ENCODE measurements around the gene GPR82. TPM values are rescaled to one million over a fixed set of nuclear protein-coding genes. Genes with fewer than 3 reads are reported as not detected.
A peak's percentile ranks its signal among the peaks of the same experiment; 100 is the strongest.

GPR82 gene
- total and polyA plus RNA-seq, 3 experiments from 2014 or later = 0.39 to 0.89 (median 0.59) TPM

DNA sequence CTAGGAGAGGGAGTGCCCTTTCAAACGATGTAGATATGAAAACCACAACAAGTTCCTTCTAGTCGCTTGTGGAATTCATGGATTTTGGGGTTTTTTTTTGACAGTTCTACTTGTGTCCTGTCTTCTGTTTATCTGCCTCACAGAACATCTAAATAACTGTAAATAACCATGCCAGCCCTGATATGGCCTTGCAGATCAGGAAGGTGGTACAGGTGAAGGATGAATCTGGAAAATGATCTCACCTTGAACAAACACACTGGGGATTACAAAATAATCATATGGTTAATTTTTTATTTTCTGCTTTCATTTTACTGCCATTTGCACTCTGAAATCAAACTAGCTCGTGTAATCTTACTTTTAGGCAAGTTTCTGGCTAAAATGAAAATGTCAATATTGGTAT, 37.2 kb downstream of the GPR82 start:
- no peak for DNase-seq
- Histone ChIP-seq H3K27me3 (ENCODE audit: insufficient read depth, low read length, poor library complexity, severe bottlenecking) (no peaks in the 10 kb centered on the region), H3K36me3 (ENCODE audit: insufficient read depth, low read length) (no peaks in the 10 kb centered on the region), H3K4me3 (ENCODE audit: low read length) (no peak overlapping the region), H3K4me1 (ENCODE audit: insufficient read depth, low read length) (no peaks in the 10 kb centered on the region), H3K27ac (ENCODE audit: low read depth, low read length) (no peak overlapping the region), H3K9me3 (ENCODE audit: low read length) (no peaks in the 10 kb centered on the region)
- Mint-ChIP-seq H3K4me3 (no peak overlapping the region), H3K27me3 (peaks cover 0 to 4% of the 10 kb centered on the region in 2 donors), H3K36me3 (peaks cover 0 to 4% (median 2%) of the 10 kb centered on the region in 3 donors), H3K9me3 (no peaks in the 10 kb centered on the region), H3K27ac (peak overlapping the region in 1 of 8 donors; percentile 28), H3K4me1 (peaks cover 8 to 43% (median 10%) of the 10 kb centered on the region in 3 donors)
- ChIA-PET POLR2A (interaction anchor here (0.6 kb wide), 1 partner anchor 37 kb away, joined by 3 read pairs; no protein-coding TSS in a partner anchor), CTCF (no interaction called here)

DNA sequence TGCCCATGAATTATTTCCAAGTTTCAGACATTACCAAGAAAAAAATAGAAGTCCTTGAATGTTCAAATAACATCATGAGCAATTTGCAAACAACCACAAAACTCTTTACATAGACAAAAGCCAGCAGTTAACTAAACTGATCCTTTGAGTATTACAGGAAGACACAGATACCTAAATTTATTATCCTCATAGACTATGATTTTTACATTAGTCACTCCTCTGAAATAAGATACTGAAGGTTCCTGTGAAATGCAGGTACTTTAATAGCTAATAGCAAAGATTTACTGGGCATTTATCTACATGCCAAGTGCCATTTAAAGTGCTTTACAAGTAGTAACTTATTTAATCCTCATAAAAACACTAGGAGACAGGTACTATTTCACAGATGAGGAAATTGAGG, 37.7 kb downstream of the GPR82 start:
- no peak for DNase-seq
- peaks cover 8 to 43% (median 10%) of the 10 kb centered on the region in 3 donors for H3K4me1 Mint-ChIP-seq

DNA sequence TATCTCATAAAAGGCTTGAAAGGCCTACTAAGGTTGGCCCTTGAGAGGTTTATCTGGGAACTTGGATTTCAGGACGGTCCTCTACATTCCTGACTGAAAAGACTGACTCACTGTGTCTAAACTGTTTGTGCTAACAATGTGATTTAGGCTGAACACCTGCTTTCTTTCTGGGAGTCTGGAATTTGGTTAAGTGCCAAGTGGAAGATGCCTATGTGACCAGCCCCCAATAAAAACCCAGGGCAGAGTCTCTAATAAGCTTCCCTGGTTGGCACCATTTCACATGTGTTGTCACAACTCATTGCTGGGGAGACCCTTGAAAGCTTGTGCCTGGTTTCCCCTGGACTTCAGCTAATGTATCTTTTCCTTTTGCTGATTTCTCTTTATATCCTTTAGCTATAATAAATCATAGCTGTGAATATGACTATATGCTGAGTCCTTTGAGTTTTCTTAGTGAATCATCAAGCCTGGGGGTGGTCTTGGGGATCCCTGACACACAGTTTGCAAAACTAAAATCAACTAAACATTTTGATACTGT, 55.1 kb downstream of the GPR82 start:
- Mint-ChIP-seq H3K27ac (no peak overlapping the region), H3K9me3 (no peaks in the 10 kb centered on the region), H3K27me3 (no peaks in the 10 kb centered on the region), H3K4me1 (peaks cover 12 to 26% (median 14%) of the 10 kb centered on the region in 3 donors), H3K36me3 (peaks cover 0 to 10% (median 2%) of the 10 kb centered on the region in 3 donors), H3K4me3 (no peak overlapping the region)
- no peak overlapping the region for H3K27ac ChIP-seq (ENCODE audit: low read depth, low read length)
- H3K9me3 ChIP-seq (ENCODE audit: low read length) = no peaks in the 10 kb centered on the region
- ChIA-PET CTCF (no interaction called here), POLR2A (no interaction called here)
- H3K4me3 ChIP-seq (ENCODE audit: low read length) = no peak overlapping the region
- no peaks in the 10 kb centered on the region for H3K4me1 ChIP-seq (ENCODE audit: insufficient read depth, low read length)
- no peaks in the 10 kb centered on the region for H3K27me3 ChIP-seq (ENCODE audit: insufficient read depth, low read length, poor library complexity, severe bottlenecking)
- no peak for DNase-seq
- no peaks in the 10 kb centered on the region for H3K36me3 ChIP-seq (ENCODE audit: insufficient read depth, low read length)

More for the DNA sequence above, 37.7 kb downstream of the GPR82 start:
- no peak overlapping the region for H3K27ac ChIP-seq (ENCODE audit: low read depth, low read length)
- Mint-ChIP-seq H3K9me3 (no peaks in the 10 kb centered on the region), H3K36me3 (peaks cover 0 to 4% (median 3%) of the 10 kb centered on the region in 3 donors), H3K4me3 (no peak overlapping the region), H3K27ac (no peak overlapping the region), H3K27me3 (peaks cover 0 to 4% of the 10 kb centered on the region in 2 donors)
- CTCF ChIA-PET = no interaction called here
- POLR2A ChIA-PET = no interaction called here
- no peak overlapping the region for H3K4me3 ChIP-seq (ENCODE audit: low read length)
- no peaks in the 10 kb centered on the region for H3K36me3 ChIP-seq (ENCODE audit: insufficient read depth, low read length)
- H3K4me1 ChIP-seq (ENCODE audit: insufficient read depth, low read length) = no peaks in the 10 kb centered on the region
- H3K27me3 ChIP-seq (ENCODE audit: insufficient read depth, low read length, poor library complexity, severe bottlenecking) = no peaks in the 10 kb centered on the region
- no peaks in the 10 kb centered on the region for H3K9me3 ChIP-seq (ENCODE audit: low read length)

Other genes starting within 250 kb of the GPR82 start
- gene GPR34, start 35.2 kb upstream of the GPR82 start, total RNA-seq = 1 to 10 TPM in 1 of 2 experiments, under 1 TPM in 1; 0.95 to 1.5 TPM
- 0.10 TPM for gene GPR34, start 35.2 kb upstream of the GPR82 start, polyA plus RNA-seq
- gene CASK, start 199.4 kb downstream of the GPR82 start, total RNA-seq = 10 to 100 TPM; 28.4 to 32.5 TPM
- 20.2 TPM for gene CASK, start 199.4 kb downstream of the GPR82 start, polyA plus RNA-seq

Data from CD8-positive, alpha-beta memory T cell (primary cell).